Trophoblast cell (in vitro differentiated cells and primary cell): ENCODE measurements around the gene SCARF2.

Source experiments
- DNase-seq, 2 donors: peaks; one replicate each; pipeline ENCODE4 v3.0.0-alpha.2; 2016
- H2AFZ ChIP-seq: 2 replicates; pipeline ENCODE4 v1.6.1; 2013; ENCODE audit warnings: low read length, moderate library complexity, mild to moderate bottlenecking; ENCODE audit not compliant: insufficient read depth, poor library complexity
- H2AK5ac ChIP-seq: 2 replicates; pipeline ENCODE4 v1.6.1; 2013; ENCODE audit warnings: mild to moderate bottlenecking, low read length
- H2BK120ac ChIP-seq: 2 replicates; pipeline ENCODE4 v1.6.1; 2013; ENCODE audit warnings: low read length, mild to moderate bottlenecking, moderate library complexity; ENCODE audit not compliant: insufficient read depth, poor library complexity
- H2BK12ac ChIP-seq: 2 replicates; pipeline ENCODE4 v1.6.1; 2013; ENCODE audit warnings: mild to moderate bottlenecking, low read length, moderate library complexity
- H2BK5ac ChIP-seq: 2 replicates; pipeline ENCODE4 v1.6.1; 2013; ENCODE audit warnings: low read length, low read depth, moderate library complexity, mild to moderate bottlenecking; ENCODE audit not compliant: poor library complexity
- H3K14ac ChIP-seq: 2 replicates; pipeline ENCODE4 v1.6.1; 2013; ENCODE audit warnings: mild to moderate bottlenecking, low read length
- H3K18ac ChIP-seq: 2 replicates; pipeline ENCODE4 v1.6.1; 2013; ENCODE audit warnings: mild to moderate bottlenecking, low read length
- H3K23ac ChIP-seq: 2 replicates; pipeline ENCODE4 v1.6.1; 2013; ENCODE audit warnings: low read length
- H3K27ac ChIP-seq: 2 replicates; pipeline ENCODE4 v1.5.1; 2013; ENCODE audit warnings: low read depth, mild to moderate bottlenecking, inconsistent platforms, low read length, moderate library complexity
- H3K27me3 ChIP-seq: 2 replicates; pipeline ENCODE4 v1.6.1; 2013; ENCODE audit warnings: inconsistent platforms, mild to moderate bottlenecking, low read length, moderate library complexity; ENCODE audit not compliant: insufficient read depth
- H3K36me3 ChIP-seq, 2 experiments: 1 replicate in 1 of 2; 2 replicates in 1 of 2; pipeline ENCODE4 v1.6.1; 2013; ENCODE audit warnings: low read length in 2 of 2, mild to moderate bottlenecking in 2 of 2, moderate library complexity in 1 of 2; ENCODE audit not compliant: insufficient read depth in 2 of 2, control insufficient read depth in 1 of 2
- H3K4ac ChIP-seq: 2 replicates; pipeline ENCODE4 v1.6.1; 2013; ENCODE audit warnings: low read depth, mild to moderate bottlenecking, low read length, moderate library complexity
- H3K4me1 ChIP-seq, 2 experiments: 1 replicate in 1 of 2; 2 replicates in 1 of 2; pipeline ENCODE4 v1.6.1; 2013; ENCODE audit warnings: low read length in 2 of 2, mild to moderate bottlenecking in 2 of 2, moderate library complexity in 1 of 2; ENCODE audit not compliant: insufficient read depth in 2 of 2, control insufficient read depth in 1 of 2
- H3K4me2 ChIP-seq: 2 replicates; pipeline ENCODE4 v1.6.1; 2013; ENCODE audit warnings: inconsistent platforms, mild to moderate bottlenecking, low read length, moderate library complexity
- H3K4me3 ChIP-seq: 2 replicates; pipeline ENCODE4 v1.5.1; 2013; ENCODE audit warnings: mild to moderate bottlenecking, low read depth, low read length, inconsistent platforms
- H3K79me1 ChIP-seq: one replicate; pipeline ENCODE4 v1.6.1; 2013; ENCODE audit warnings: low read length
- H3K79me2 ChIP-seq: 2 replicates; pipeline ENCODE4 v1.6.1; 2013; ENCODE audit warnings: low read length, mild to moderate bottlenecking; ENCODE audit not compliant: control insufficient read depth, insufficient read depth, poor library complexity
- H3K9ac ChIP-seq: 2 replicates; pipeline ENCODE4 v1.6.1; 2013; ENCODE audit warnings: mild to moderate bottlenecking, low read length
- H3K9me3 ChIP-seq: 2 replicates; pipeline ENCODE4 v1.6.1; 2013; ENCODE audit warnings: low read depth, mild to moderate bottlenecking, control low read depth, inconsistent platforms, low read length; ENCODE audit not compliant: insufficient read depth
- H4K12ac ChIP-seq: 2 replicates; pipeline ENCODE4 v1.6.1; 2013; ENCODE audit warnings: low read depth, mild to moderate bottlenecking, low read length, moderate library complexity
- H4K8ac ChIP-seq: 2 replicates; pipeline ENCODE4 v1.6.1; 2013; ENCODE audit warnings: low read depth, mild to moderate bottlenecking, low read length, moderate library complexity
- H4K91ac ChIP-seq: one replicate; pipeline ENCODE4 v1.6.1; 2013; ENCODE audit warnings: low read depth, mild to moderate bottlenecking, low read length, moderate library complexity
- WGBS: extraction: QIAGEN DNeasy Blood & Tissue Kit; methylation state at CpG from one replicate; pipeline ENCODE4 v1.1.7; 2013; ENCODE audit warnings: missing lambda C conversion rate; ENCODE audit not compliant: insufficient read length, insufficient coverage; ENCODE audit errors: extremely low coverage; 5-methylcytosine and 5-hydroxymethylcytosine counted together

SCARF2 gene

DNA sequence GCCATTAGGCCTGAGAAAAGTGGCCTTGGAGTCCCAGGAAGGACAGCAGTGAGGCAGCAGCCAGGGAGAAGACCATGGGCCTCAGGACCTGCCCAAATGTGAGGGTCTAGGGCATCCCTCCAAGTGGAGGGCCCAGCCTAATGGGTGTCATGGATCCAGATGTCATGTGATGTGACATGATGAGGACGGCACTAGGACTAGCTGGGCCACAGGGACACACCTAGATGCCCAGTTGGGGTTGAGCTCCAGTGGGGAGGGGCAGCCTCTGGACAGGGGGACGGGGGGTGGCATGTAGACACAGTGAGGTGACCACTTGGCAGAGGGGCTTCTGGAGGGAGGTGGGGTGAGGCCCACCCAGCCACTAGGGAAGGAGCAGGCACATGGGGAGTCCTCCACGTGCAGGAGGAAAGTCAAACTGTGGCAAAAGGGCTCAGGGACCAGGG, 5.4 kb downstream of the SCARF2 start:
- Histone ChIP-seq H3K4me3 (no peak overlapping the region), H2AFZ (no peak overlapping the region), H3K4ac (no peak overlapping the region)

DNA sequence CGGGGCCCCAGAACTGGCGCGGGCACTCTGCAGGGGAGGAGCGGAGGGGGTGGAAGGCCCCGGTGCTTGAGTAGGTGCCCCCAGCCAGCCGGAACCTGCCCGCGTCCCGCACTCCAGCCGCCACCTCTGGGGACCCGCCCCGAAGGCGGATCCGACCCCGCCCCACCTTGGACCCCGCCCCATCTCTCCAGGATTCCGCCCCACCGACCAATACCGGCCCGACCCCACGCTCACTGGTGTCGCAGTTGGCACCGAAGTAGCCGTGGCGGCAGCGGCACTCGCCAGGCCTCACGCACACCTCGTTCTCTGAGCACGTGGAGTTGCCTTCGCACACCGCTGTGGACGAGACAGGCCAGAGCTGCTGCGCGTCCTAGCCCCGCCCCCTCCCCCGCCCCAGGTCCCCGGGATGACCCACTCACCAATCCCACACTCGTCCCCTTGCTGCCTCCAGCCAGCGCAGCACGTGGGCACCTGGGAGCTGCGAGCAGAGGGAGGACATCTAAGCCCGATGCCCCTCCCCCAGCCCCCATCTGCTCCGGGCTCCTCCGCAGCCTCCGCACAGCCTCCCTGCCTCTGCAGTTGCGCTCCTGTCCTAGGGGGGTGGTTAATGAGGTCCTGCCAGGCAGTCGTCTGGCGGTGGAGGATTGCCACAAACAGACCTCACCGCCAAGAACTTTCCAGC, 6.0 kb downstream of the SCARF2 start:
- WGBS = no CpG with 5 or more reads among the region's 50 CpGs
- Histone ChIP-seq H3K14ac (no peak overlapping the region), H4K12ac (no peak overlapping the region), H3K27ac (no peak overlapping the region), H3K4me1 (peaks cover 14 to 26% of the 10 kb centered on the region in 2 experiments), H3K36me3 (peaks cover 31 to 36% of the 10 kb centered on the region in 2 experiments), H2BK5ac (no peak overlapping the region), H2BK12ac (no peak overlapping the region), H3K79me2 (peaks cover 2% of the 10 kb centered on the region), H3K4me2 (peak overlapping the region; percentile 69), H3K27me3 (peaks cover 19% of the 10 kb centered on the region), H2BK120ac (no peak overlapping the region), H4K91ac (no peak overlapping the region), H4K8ac (no peak overlapping the region), H3K4me3 (peak overlapping the region; percentile 5), H3K9ac (no peak overlapping the region), H3K9me3 (peaks cover 18% of the 10 kb centered on the region), H3K23ac (no peak overlapping the region), H2AFZ (no peak overlapping the region), H3K4ac (no peak overlapping the region), H3K18ac (no peak overlapping the region), H2AK5ac (no peak overlapping the region), H3K79me1 (peaks cover 9% of the 10 kb centered on the region)
- DNase-seq = no peak

More for the DNA sequence above, 5.4 kb downstream of the SCARF2 start:
- no CpG with 5 or more reads among the region's 3 CpGs for WGBS
- no peak for DNase-seq
- Histone ChIP-seq H3K36me3 (peaks cover 25 to 31% of the 10 kb centered on the region in 2 experiments), H3K79me2 (peaks cover 7% of the 10 kb centered on the region), H3K4me2 (no peak overlapping the region), H3K79me1 (peaks cover 14% of the 10 kb centered on the region), H2BK12ac (no peak overlapping the region), H3K9ac (no peak overlapping the region), H2AK5ac (no peak overlapping the region), H3K9me3 (peaks cover 15% of the 10 kb centered on the region), H3K14ac (no peak overlapping the region), H3K27me3 (peaks cover 22% of the 10 kb centered on the region), H3K27ac (no peak overlapping the region), H2BK120ac (no peak overlapping the region), H4K91ac (no peak overlapping the region), H3K4me1 (peaks cover 14 to 28% of the 10 kb centered on the region in 2 experiments), H2BK5ac (no peak overlapping the region), H4K8ac (no peak overlapping the region), H3K18ac (no peak overlapping the region), H4K12ac (no peak overlapping the region), H3K23ac (no peak overlapping the region)

DNA sequence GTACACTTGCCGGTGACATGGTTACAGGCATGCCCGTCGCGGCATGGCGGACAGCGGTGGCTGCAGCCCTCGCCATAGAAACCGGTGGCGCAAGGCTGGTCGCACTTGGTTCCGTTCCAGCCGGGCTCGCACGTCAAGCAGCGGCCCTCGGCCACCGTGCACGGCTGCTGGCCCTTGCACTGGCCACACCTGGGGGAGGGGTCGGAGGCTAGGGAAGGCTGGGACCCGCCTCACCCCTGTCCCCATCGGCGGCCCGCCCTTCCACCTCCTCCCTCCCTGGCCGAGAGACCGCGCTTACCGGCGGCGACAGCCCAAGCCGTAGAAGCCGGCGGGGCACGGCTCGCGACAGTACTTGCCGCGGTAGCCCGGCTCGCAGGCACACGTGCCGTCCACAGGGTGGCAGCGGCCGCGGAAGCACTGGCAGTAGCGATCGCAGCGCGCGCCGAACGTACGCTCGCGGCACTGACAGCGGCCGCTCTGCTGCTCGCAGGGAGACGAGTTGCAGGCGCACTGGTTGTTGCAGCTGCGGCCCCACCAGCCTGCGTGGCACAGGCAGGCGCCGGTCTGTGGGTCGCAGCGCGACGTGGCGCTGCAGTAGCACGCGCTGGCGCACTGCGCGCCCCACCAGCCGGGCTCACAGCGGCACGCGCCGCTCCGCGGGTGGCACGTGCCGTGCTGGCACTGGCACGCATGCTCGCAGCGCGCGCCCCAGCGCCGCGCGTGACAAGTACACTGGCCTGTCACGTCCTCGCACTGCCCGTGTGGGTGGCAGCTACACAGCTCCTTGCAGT, 6.7 kb downstream of the SCARF2 start:
- Histone ChIP-seq H3K18ac (no peak overlapping the region), H3K36me3 (peaks cover 36 to 41% of the 10 kb centered on the region in 2 experiments), H2AK5ac (no peak overlapping the region), H3K27ac (no peak overlapping the region), H2BK12ac (no peak overlapping the region), H2BK5ac (no peak overlapping the region), H3K79me2 (no peaks in the 10 kb centered on the region), H4K91ac (no peak overlapping the region), H3K27me3 (peaks cover 16% of the 10 kb centered on the region), H4K12ac (no peak overlapping the region), H3K4me2 (peak overlapping the region; percentile 69), H2BK120ac (no peak overlapping the region), H3K23ac (no peak overlapping the region), H3K79me1 (peaks cover 4% of the 10 kb centered on the region), H2AFZ (no peak overlapping the region), H4K8ac (no peak overlapping the region), H3K9me3 (peaks cover 18% of the 10 kb centered on the region), H3K9ac (no peak overlapping the region), H3K4me1 (peaks cover 12 to 23% of the 10 kb centered on the region in 2 experiments), H3K4ac (no peak overlapping the region), H3K14ac (no peak overlapping the region), H3K4me3 (peak overlapping the region; percentile 57)
- peak; percentile 76 to 84 for DNase-seq
- WGBS = no CpG with 5 or more reads among the region's 94 CpGs

DNA sequence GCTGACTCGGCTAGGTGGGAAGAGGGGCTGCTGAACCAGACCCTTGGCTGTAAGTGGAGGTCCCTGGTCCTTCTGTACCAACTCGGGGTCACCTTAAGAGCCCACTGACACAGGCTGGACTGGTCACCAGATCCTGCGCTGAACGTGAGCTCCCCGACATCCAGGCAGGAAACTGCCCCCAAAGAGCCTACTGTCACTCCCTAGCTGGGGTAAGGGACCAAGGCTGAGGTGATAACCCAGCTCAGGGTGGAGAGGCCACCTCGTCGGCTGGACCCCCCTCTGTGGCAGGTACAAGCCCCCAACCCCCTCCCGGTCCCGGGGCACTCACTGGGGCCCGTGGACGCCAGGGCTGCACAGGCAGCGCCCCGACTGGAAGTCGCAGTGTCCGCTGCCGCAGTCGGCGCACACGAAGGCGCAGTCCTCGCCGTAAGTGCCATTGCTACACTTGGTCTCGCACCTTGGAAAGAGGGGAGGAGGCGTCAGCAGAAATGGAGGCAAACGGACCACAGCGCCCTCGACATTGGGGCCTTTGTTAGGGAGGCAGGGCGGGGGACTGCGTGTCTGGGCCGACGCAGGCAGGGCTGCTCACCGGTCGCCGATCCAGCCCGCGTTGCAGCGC, 7.4 kb downstream of the SCARF2 start:
- H3K79me1 ChIP-seq = no peaks in the 10 kb centered on the region
- H3K27me3 ChIP-seq = peaks cover 14% of the 10 kb centered on the region
- no peak overlapping the region for H3K4me3 ChIP-seq
- peaks cover 18% of the 10 kb centered on the region for H3K9me3 ChIP-seq
- H4K12ac ChIP-seq = no peak overlapping the region
- no peak overlapping the region for H4K91ac ChIP-seq
- no peak overlapping the region for H3K27ac ChIP-seq
- H3K23ac ChIP-seq = no peak overlapping the region
- H3K18ac ChIP-seq = no peak overlapping the region
- no peak overlapping the region for H3K14ac ChIP-seq
- peaks cover 5 to 17% of the 10 kb centered on the region in 2 experiments for H3K4me1 ChIP-seq
- peak overlapping the region; percentile 69 for H3K4me2 ChIP-seq
- no peaks in the 10 kb centered on the region for H3K79me2 ChIP-seq
- H3K36me3 ChIP-seq = peaks cover 39 to 44% of the 10 kb centered on the region in 2 experiments
- DNase-seq = peak in 1 of 2 donors; percentile 29
- H2BK12ac ChIP-seq = no peak overlapping the region
- no peak overlapping the region for H2BK120ac ChIP-seq
- H3K9ac ChIP-seq = no peak overlapping the region
- WGBS = no CpG with 5 or more reads among the region's 37 CpGs
- H2AK5ac ChIP-seq = no peak overlapping the region
- no peak overlapping the region for H2AFZ ChIP-seq
- no peak overlapping the region for H3K4ac ChIP-seq
- no peak overlapping the region for H4K8ac ChIP-seq
- H2BK5ac ChIP-seq = no peak overlapping the region
